WTC11 (cell line): ENCODE results near the gene MGRN1.

Source experiments
- AR ChIP-seq: fragments of 250-450 bp; sonication (Bioruptor Pico); IDR thresholded peaks from 2 replicates; pipeline ENCODE4 v1.9.0; 2021; ENCODE audit warnings: mild to moderate bottlenecking
- CREB1 ChIP-seq: sonication (generic); formaldehyde crosslinking; IDR thresholded peaks from 2 replicates; pipeline ENCODE4 v1.8.0; 2023; ENCODE audit warnings: mild to moderate bottlenecking, missing genetic modification reagents
- CTCF ChIP-seq: fragments of 200-600 bp; IDR thresholded peaks from 2 replicates; pipeline ENCODE4 v1.8.0; 2022; ENCODE audit warnings: antibody characterized with exemption
- ELF4 ChIP-seq: sonication (generic); formaldehyde crosslinking; IDR thresholded peaks from 2 replicates; pipeline ENCODE4 v1.8.1; 2022; ENCODE audit warnings: low read depth, mild to moderate bottlenecking, moderate library complexity, missing genetic modification reagents
- FOXK1 ChIP-seq: sonication (generic); formaldehyde crosslinking; IDR thresholded peaks from 2 replicates; pipeline ENCODE4 v1.8.0; 2022; ENCODE audit warnings: mild to moderate bottlenecking, moderate library complexity, missing genetic modification reagents
- FOXP4 ChIP-seq: sonication (generic); formaldehyde crosslinking; IDR thresholded peaks from 2 replicates; pipeline ENCODE4 v1.8.0; 2022; ENCODE audit warnings: mild to moderate bottlenecking, missing genetic modification reagents
- IRF2 ChIP-seq: sonication (generic); formaldehyde crosslinking; IDR thresholded peaks from 2 replicates; pipeline ENCODE4 v1.8.0; 2022; ENCODE audit warnings: low read depth, missing genetic modification reagents, borderline replicate concordance
- NFYB ChIP-seq: sonication (generic); formaldehyde crosslinking; conservative IDR thresholded peaks from 2 replicates; pipeline ENCODE4 v1.8.0; 2022; ENCODE audit warnings: low read depth, missing genetic modification reagents
- SMAD4 ChIP-seq: sonication (generic); formaldehyde crosslinking; IDR thresholded peaks from 2 replicates; pipeline ENCODE4 v1.8.0; 2022; ENCODE audit warnings: mild to moderate bottlenecking, missing genetic modification reagents
- TCF7 ChIP-seq: sonication (generic); formaldehyde crosslinking; IDR thresholded peaks from 2 replicates; pipeline ENCODE4 v1.8.0; 2022; ENCODE audit warnings: mild to moderate bottlenecking, low read depth, missing genetic modification reagents, moderate library complexity
- TP53 ChIP-seq: sonication (generic); formaldehyde crosslinking; IDR thresholded peaks from 2 replicates; pipeline ENCODE4 v1.8.1; 2023; ENCODE audit warnings: mild to moderate bottlenecking, missing genetic modification reagents
- ZNF281 ChIP-seq: sonication (generic); formaldehyde crosslinking; IDR thresholded peaks from 2 replicates; pipeline ENCODE4 v1.8.0; 2023; ENCODE audit warnings: mild to moderate bottlenecking, missing genetic modification reagents
- ZNF671 ChIP-seq: fragments of 250-450 bp; sonication (Bioruptor Pico); IDR thresholded peaks from 2 replicates; pipeline ENCODE4 v1.8.0; 2021; ENCODE audit warnings: mild to moderate bottlenecking
- ZSCAN18 ChIP-seq: fragments of 250-450 bp; sonication (Bioruptor Pico); IDR thresholded peaks from 2 replicates; pipeline ENCODE4 v2.1.2; 2022; ENCODE audit warnings: mild to moderate bottlenecking, moderate library complexity

GRCh38 chr16:4737545-4737944, 112.9 kb downstream of the MGRN1 start:
- TF ChIP-seq CTCF (no peak), FOXP4 (CRISPR knock-in tag) (no peak), ZSCAN18 (CRISPR knock-in tag) (no peak), TCF7 (CRISPR knock-in tag) (no peak), FOXK1 (CRISPR knock-in tag) (no peak), SMAD4 (CRISPR knock-in tag) (no peak), TP53 (CRISPR knock-in tag) (no peak), IRF2 (CRISPR knock-in tag) (no peak), NFYB (CRISPR knock-in tag) (no peak), AR (CRISPR knock-in tag) (no peak), ELF4 (CRISPR knock-in tag) (no peak), CREB1 (CRISPR knock-in tag) (no peak), ZNF671 (CRISPR knock-in tag) (no peak), ZNF281 (CRISPR knock-in tag) (no peak)
